Urinary bladder (tissue), 4 donors: ENCODE results near the gene WNT6. TPM values are rescaled to one million over a fixed set of nuclear protein-coding genes. Genes with fewer than 3 reads are reported as not detected.
A peak's percentile ranks its signal among the peaks of the same experiment; 100 is the strongest.

Source experiments
- DNase-seq: peaks from one replicate; pipeline ENCODE4 v3.0.0-alpha.2; 2015; ENCODE audit errors: extremely low spot score
- H3K27ac ChIP-seq: one replicate; pipeline ENCODE4 v1.5.1; 2013; ENCODE audit warnings: low read depth, mild to moderate bottlenecking, moderate library complexity
- H3K36me3 ChIP-seq: one replicate; pipeline ENCODE4 v1.6.1; 2013; ENCODE audit warnings: mild to moderate bottlenecking, moderate library complexity; ENCODE audit not compliant: insufficient read depth
- H3K4me1 ChIP-seq: one replicate; pipeline ENCODE4 v1.6.1; 2013; ENCODE audit warnings: mild to moderate bottlenecking, moderate library complexity; ENCODE audit not compliant: insufficient read depth
- H3K4me3 ChIP-seq: one replicate; pipeline ENCODE4 v1.5.1; 2013; ENCODE audit warnings: low read depth, low read length
- WGBS: extraction: QIAGEN DNeasy Blood & Tissue Kit; methylation state at CpG from one replicate; pipeline ENCODE4 v1.1.7; 2013; 5-methylcytosine and 5-hydroxymethylcytosine counted together
- polyA plus RNA-seq: library from polyadenylated mRNA; stranded (reverse); fragments of 200-250 nt; gene quantifications from one replicate; pipeline ENCODE4 v1.2.3, GENCODE V29; 2013
- total RNA-seq: library from RNA; depleted of rRNA; stranded (reverse); fragments of >200 nt; gene quantifications from one replicate; pipeline ENCODE4 v1.2.3, GENCODE V29; 2014
- donor health status: healthy with polysubstance abuse.
- donor health status: healthy.

The WNT6 gene
- total and polyA plus RNA-seq, 2 donors, result 0.16 to 3.0 TPM

- DNase-seq, result no peak
- H3K36me3 ChIP-seq, result no peaks in the 10 kb centered on the region
- 9% methylated on average over 60 of the region's 60 CpGs for WGBS
- no peaks in the 10 kb centered on the region for H3K4me1 ChIP-seq
- H3K27ac ChIP-seq, result no peak overlapping the region
- H3K4me3 ChIP-seq, result peak overlapping the region; percentile 22
Measured at GRCh38 chr2:218871345-218872302, 12.0 kb downstream of the WNT6 start.

GRCh38 chr2:218872645-218873358 is 13.2 kb downstream of the WNT6 start:
- 16% methylated on average over 22 of the region's 22 CpGs for WGBS
- no peak overlapping the region for H3K4me3 ChIP-seq

GRCh38 chr2:218873359-218874194 is 14.0 kb downstream of the WNT6 start:
- no peak for DNase-seq
- H3K4me3 ChIP-seq, result no peak overlapping the region
- no peaks in the 10 kb centered on the region for H3K36me3 ChIP-seq
- no peak overlapping the region for H3K27ac ChIP-seq
- H3K4me1 ChIP-seq, result no peaks in the 10 kb centered on the region
- 13% methylated on average over 86 of the region's 86 CpGs for WGBS

More at GRCh38 chr2:218872645-218873358, 13.2 kb downstream of the WNT6 start:
- no peak overlapping the region for H3K27ac ChIP-seq
- no peaks in the 10 kb centered on the region for H3K36me3 ChIP-seq
- no peaks in the 10 kb centered on the region for H3K4me1 ChIP-seq
- no peak for DNase-seq

GRCh38 chr2:218875692-218876246 is 16.2 kb downstream of the WNT6 start:
- no peaks in the 10 kb centered on the region for H3K36me3 ChIP-seq
- no peaks in the 10 kb centered on the region for H3K4me1 ChIP-seq
- WGBS, result 26% methylated on average over 2 of the region's 2 CpGs
- H3K4me3 ChIP-seq, result no peak overlapping the region
- DNase-seq, result no peak
- H3K27ac ChIP-seq, result no peak overlapping the region

- WGBS, result under 1% methylated on average over 3 of the region's 3 CpGs
- no peaks in the 10 kb centered on the region for H3K4me1 ChIP-seq
- H3K36me3 ChIP-seq, result no peaks in the 10 kb centered on the region
- DNase-seq, result no peak
- H3K27ac ChIP-seq, result no peak overlapping the region
- H3K4me3 ChIP-seq, result no peak overlapping the region
Measured at GRCh38 chr2:218876562-218877219, 17.1 kb downstream of the WNT6 start.

GRCh38 chr2:218877331-218877730 is 17.7 kb downstream of the WNT6 start:
- Histone ChIP-seq H3K4me3 (no peak overlapping the region), H3K4me1 (no peaks in the 10 kb centered on the region), H3K36me3 (no peaks in the 10 kb centered on the region), H3K27ac (no peak overlapping the region)
- DNase-seq, result no peak
- 78% methylated on average over 6 of the region's 6 CpGs for WGBS

- H3K27ac ChIP-seq, result no peak overlapping the region
- DNase-seq, result no peak
- H3K4me3 ChIP-seq, result no peak overlapping the region
- WGBS, result 55% methylated on average over 5 of the region's 5 CpGs
- no peaks in the 10 kb centered on the region for H3K4me1 ChIP-seq
- no peaks in the 10 kb centered on the region for H3K36me3 ChIP-seq
Measured at GRCh38 chr2:218877891-218878290, 18.3 kb downstream of the WNT6 start.

- no peak overlapping the region for H3K27ac ChIP-seq
- H3K4me1 ChIP-seq, result no peaks in the 10 kb centered on the region
- DNase-seq, result no peak
- 72% methylated on average over 6 of the region's 6 CpGs for WGBS
- H3K4me3 ChIP-seq, result no peak overlapping the region
- no peaks in the 10 kb centered on the region for H3K36me3 ChIP-seq
Measured at GRCh38 chr2:218878486-218878885, 18.9 kb downstream of the WNT6 start.

GRCh38 chr2:218878926-218879761 is 19.5 kb downstream of the WNT6 start:
- no peak overlapping the region for H3K27ac ChIP-seq
- H3K36me3 ChIP-seq, result no peaks in the 10 kb centered on the region
- no peaks in the 10 kb centered on the region for H3K4me1 ChIP-seq
- no peak for DNase-seq
- 34% methylated on average over 16 of the region's 16 CpGs for WGBS
- no peak overlapping the region for H3K4me3 ChIP-seq

- Histone ChIP-seq H3K27ac (no peak overlapping the region), H3K4me3 (no peak overlapping the region), H3K36me3 (no peaks in the 10 kb centered on the region), H3K4me1 (no peaks in the 10 kb centered on the region)
- no peak for DNase-seq
- 15% methylated on average over 11 of the region's 11 CpGs for WGBS
Measured at GRCh38 chr2:218879776-218880101, 20.1 kb downstream of the WNT6 start.

- 1% methylated on average over 58 of the region's 58 CpGs for WGBS
- DNase-seq, result no peak
- Histone ChIP-seq H3K27ac (peak within 1 kb of the TSS; percentile 34), H3K4me3 (peak within 1 kb of the TSS; percentile 38), H3K36me3 (no peaks in the 10 kb centered on the region), H3K4me1 (no peaks in the 10 kb centered on the region)
Measured at GRCh38 chr2:218880102-218880858, 20.7 kb downstream of the WNT6 start, which contains the start of gene WNT10A. Gene WNT10A (plus strand): TSS chr2:218880852. CDS start chr2:218880996, 144 bp downstream.
